Endothelial cell of umbilical vein (primary cell): ENCODE data around the gene RHEX. TPM values are rescaled to one million over a fixed set of nuclear protein-coding genes. Genes with fewer than 3 reads are reported as not detected.

Source experiments
- BruUV-seq: library from RNA; stranded (reverse); fragments of 400-500 nt; replicated peaks from 2 replicates; lab custom pipeline; 2021; lab: Mats Ljungman, UMichigan
- CTCF ChIA-PET: fragments of 300-600, 350-600 bp; sonication (Branson Sonifier 250); formaldehyde crosslinking; loops from one replicate; lab custom pipeline; 2021; ENCODE audit warnings: antibody characterized with exemption, inconsistent platforms; lab: Charles Lee
- POLR2A ChIA-PET: fragments of 300-600, 350-600 bp; sonication (Branson Sonifier 250); formaldehyde crosslinking; loops from one replicate; lab custom pipeline; 2021; ENCODE audit warnings: antibody characterized with exemption, inconsistent platforms; lab: Charles Lee
- DNase-seq: peaks from one replicate; pipeline ENCODE4 v3.0.0-alpha.2; 2011; ENCODE audit warnings: low read depth, low spot score
- FAIRE-seq: peaks from 2 replicates; lab custom pipeline; 2011; peaks lifted over from hg19 to GRCh38; lab: Jason Lieb, UNC
- H2AFZ ChIP-seq: 2 replicates; pipeline ENCODE4 v1.6.0; 2012; ENCODE audit warnings: low read depth, low read length, control low read depth, inconsistent platforms
- H3K27ac ChIP-seq: 2 replicates; pipeline ENCODE4 v1.5.1; 2011; ENCODE audit warnings: low read depth, mild to moderate bottlenecking, control low read depth, low read length, moderate library complexity; ENCODE audit not compliant: insufficient read depth
- H3K27me3 ChIP-seq, 2 experiments: 2 replicates each; pipeline versions ENCODE4 v1.6.0 to v1.6.1; 2011; ENCODE audit warnings: low read length in 2 of 2, mixed read lengths in 1 of 2; ENCODE audit not compliant: control insufficient read depth in 2 of 2, insufficient read depth in 2 of 2
- H3K36me3 ChIP-seq, 2 experiments: 2 replicates in 1 of 2; 3 replicates in 1 of 2; pipeline ENCODE4 v1.5.1; 2011; ENCODE audit warnings: low read length in 2 of 2, mild to moderate bottlenecking in 1 of 2, moderate library complexity in 1 of 2; ENCODE audit not compliant: control insufficient read depth in 2 of 2, insufficient read depth in 2 of 2; ENCODE audit errors: extremely low read depth in 1 of 2
- H3K4me1 ChIP-seq: 3 replicates; pipeline ENCODE4 v1.5.1; 2011; ENCODE audit warnings: mild to moderate bottlenecking, low read length; ENCODE audit not compliant: control insufficient read depth, insufficient read depth; ENCODE audit errors: extremely low read depth
- H3K4me2 ChIP-seq: 2 replicates; pipeline ENCODE4 v1.6.1; 2011; ENCODE audit warnings: low read length, control low read depth, mixed read lengths; ENCODE audit not compliant: insufficient read depth
- H3K4me3 ChIP-seq, 3 experiments: fragments of 200-600 bp in 1 of 3; sonication (generic), shearing (Covaris generic) in 1 of 3; replicated peaks in 1 of 3; 2 replicates each; pipeline ENCODE4 v1.5.1; 2011 to 2016; ENCODE audit warnings: control low read depth in 3 of 3, low read length in 3 of 3, mild to moderate bottlenecking in 2 of 3, inconsistent platforms in 1 of 3, low read depth in 1 of 3, moderate library complexity in 1 of 3; ENCODE audit not compliant: insufficient read depth in 1 of 3
- H3K79me2 ChIP-seq: 2 replicates; pipeline ENCODE4 v1.6.0; 2012; ENCODE audit warnings: low read length, inconsistent platforms; ENCODE audit not compliant: control insufficient read depth, insufficient read depth
- H3K9ac ChIP-seq: replicated peaks from 2 replicates; pipeline ENCODE3; 2011; ENCODE audit warnings: low read length, control low read depth; ENCODE audit not compliant: insufficient read depth; ENCODE audit errors: extremely low read depth
- H3K9me1 ChIP-seq: replicated peaks from 3 replicates; pipeline ENCODE4 v1.6.0; 2011; ENCODE audit warnings: mild to moderate bottlenecking, low read length; ENCODE audit not compliant: control insufficient read depth, insufficient read depth; ENCODE audit errors: extremely low read depth
- H3K9me3 ChIP-seq: replicated peaks from 2 replicates; pipeline ENCODE4 v1.5.1; 2012; ENCODE audit warnings: low read length, inconsistent platforms; ENCODE audit not compliant: control insufficient read depth, insufficient read depth
- H4K20me1 ChIP-seq: replicated peaks from 2 replicates; pipeline ENCODE3; 2011; ENCODE audit warnings: mild to moderate bottlenecking, low read length; ENCODE audit not compliant: control insufficient read depth, insufficient read depth; ENCODE audit errors: extremely low read depth
- CTCF ChIP-seq, 2 donors: IDR thresholded peaks; 1 replicate in 1 of 2; 2 replicates in 1 of 2; pipeline ENCODE4 v1.5.1; 2011; ENCODE audit warnings: low read length in 2 of 2, mild to moderate bottlenecking in 2 of 2, moderate library complexity in 2 of 2, control low read depth in 1 of 2, inconsistent platforms in 1 of 2, low read depth in 1 of 2; ENCODE audit not compliant: insufficient read depth in 1 of 2; ENCODE audit errors: extremely low read depth in 1 of 2
- EZH2 ChIP-seq: IDR thresholded peaks from 2 replicates; pipeline ENCODE4 v1.6.1; 2012; ENCODE audit warnings: borderline replicate concordance, low read depth, mild to moderate bottlenecking, moderate library complexity, low read length, inconsistent platforms; ENCODE audit not compliant: severe bottlenecking
- FOS ChIP-seq: IDR thresholded peaks from 2 replicates; pipeline ENCODE4 v1.6.1; 2011; ENCODE audit warnings: mild to moderate bottlenecking, low read length, moderate library complexity, borderline replicate concordance; ENCODE audit not compliant: insufficient read depth
- GATA2 ChIP-seq: IDR thresholded peaks from 2 replicates; pipeline ENCODE4 v1.7.0; 2011; ENCODE audit warnings: low read depth, mild to moderate bottlenecking, moderate library complexity, mixed read lengths, low read length; ENCODE audit not compliant: insufficient read length, insufficient read depth
- JUN ChIP-seq: IDR thresholded peaks from 2 replicates; pipeline ENCODE4 v1.6.1; 2011; ENCODE audit warnings: borderline replicate concordance, low read depth; ENCODE audit not compliant: insufficient read length, insufficient read depth
- MAX ChIP-seq: IDR thresholded peaks from 2 replicates; pipeline ENCODE4 v1.6.1; 2011; ENCODE audit not compliant: insufficient read depth, insufficient read length
- MYC ChIP-seq: IDR thresholded peaks from one replicate; pipeline ENCODE4 v1.6.1; 2011; ENCODE audit warnings: mild to moderate bottlenecking, low read depth, low read length
- POLR2A ChIP-seq: IDR thresholded peaks from 2 replicates; pipeline ENCODE4 v1.6.1; 2012; ENCODE audit warnings: low read depth, mild to moderate bottlenecking, control low read depth, low read length
- POLR2AphosphoS5 ChIP-seq: IDR thresholded peaks from 2 replicates; pipeline ENCODE4 v1.6.1; 2012; ENCODE audit warnings: low read depth, mild to moderate bottlenecking, control low read depth, low read length, moderate library complexity; ENCODE audit not compliant: insufficient read depth
- dilution Hi-C: fragments of 300-500 bp; cut with MboI; formaldehyde crosslinking; loops from one replicate; pipeline ENCODE4 v1.15.0; 2019; ENCODE audit warnings: low sequenced_read_pairs; ENCODE audit not compliant: extremely low pct_ligation_motif_present
- intact Hi-C: fragments of 100-400 bp; cut with micrococcal nuclease; formaldehyde crosslinking; loops from one replicate; pipeline ENCODE4 v1.10.0; 2022
- polyA plus RNA-seq, 4 experiments: library from polyadenylated mRNA; depleted of rRNA in 3 of 4; stranded (reverse) in 3 of 4; unstranded in 1 of 4; fragments of >200 nt; gene quantifications; 2 replicates each; pipeline versions ENCODE4 v1.2.1 to v1.2.3, GENCODE V29; 2011 to 2012; ENCODE audit warnings: missing spikeins in 1 of 4
- total RNA-seq: library from RNA; stranded (reverse); gene quantifications from 2 replicates; pipeline ENCODE4 v1.2.3, GENCODE V29; 2021

RHEX gene
- total and polyA plus RNA-seq, 2 donors (not counting 3 experiments of a cell fraction or from before 2014, with no cell fraction given): not detected

- no TSS peak for BruUV-seq
- Histone ChIP-seq H3K27ac (no peak overlapping the region), H3K4me2 (no peak overlapping the region), H3K9me3 (no peaks in the 10 kb centered on the region), H3K27me3 (peaks cover 0 to 6% of the 10 kb centered on the region in 2 experiments), H3K9me1 (no peaks in the 10 kb centered on the region), H3K36me3 (no peaks in the 10 kb centered on the region), H3K4me3 (no peak overlapping the region), H2AFZ (no peak overlapping the region), H3K9ac (no peak overlapping the region), H3K79me2 (no peaks in the 10 kb centered on the region), H4K20me1 (no peaks in the 10 kb centered on the region), H3K4me1 (no peaks in the 10 kb centered on the region)
- dilution Hi-C loops (no loop called here), intact Hi-C loops (no loop called here)
- TF ChIP-seq POLR2A (no peak), CTCF (IDR thresholded peaks at IDR 0.05; ENCODE audit: extremely low read depth in 1 of 2, insufficient read depth in 1 of 2, low read depth in 1 of 2, low read length in 2 of 2) (no peak), POLR2AphosphoS5 (no peak), JUN (no peak), MAX (no peak)
- DNase-seq: no peak
- ChIA-PET CTCF (interaction anchor here (0.7 to 1.2 kb wide), 2 partner anchors 105 to 1256 kb away, joined by 3 read pairs; no protein-coding TSS in a partner anchor), POLR2A (no interaction called here)
- FAIRE-seq: no peak
Measured at GRCh38 chr1:206089341-206089740, 36.4 kb downstream of the RHEX start.

GRCh38 chr1:206094024-206094423, 41.1 kb downstream of the RHEX start:
- BruUV-seq: no TSS peak

More at GRCh38 chr1:206094024-206094423, 41.1 kb downstream of the RHEX start:
- POLR2A ChIA-PET: no interaction called here
- CTCF ChIA-PET: interaction anchor here (0.6 to 4.3 kb wide), 2 partner anchors 12 to 110 kb away, joined by 3 to 28 read pairs; no protein-coding TSS in a partner anchor
- Histone ChIP-seq H3K79me2 (no peaks in the 10 kb centered on the region), H3K36me3 (no peaks in the 10 kb centered on the region), H3K27ac (no peak overlapping the region), H3K4me3 (no peak overlapping the region), H2AFZ (no peak overlapping the region), H4K20me1 (no peaks in the 10 kb centered on the region), H3K9me3 (no peaks in the 10 kb centered on the region), H3K4me2 (no peak overlapping the region), H3K4me1 (no peaks in the 10 kb centered on the region), H3K9me1 (no peaks in the 10 kb centered on the region), H3K27me3 (peaks cover 0 to 10% of the 10 kb centered on the region in 2 experiments), H3K9ac (no peak overlapping the region)
- dilution Hi-C loops (no loop called here), intact Hi-C loops (no loop called here)
- DNase-seq (no peak), FAIRE-seq (no peak)
- TF ChIP-seq JUN (no peak), FOS (no peak), MYC (no peak), POLR2A (no peak), CTCF (IDR thresholded peaks at IDR 0.05; ENCODE audit: extremely low read depth in 1 of 2, insufficient read depth in 1 of 2, low read depth in 1 of 2, low read length in 2 of 2) (no peak), GATA2 (no peak), MAX (no peak), POLR2AphosphoS5 (no peak), EZH2 (no peak)
